Lower leg skin (tissue), 3 donors: Measurements from ENCODE around the gene SEC14L1.

ENCODE experiments used
- POLR2A ChIP-seq, 2 donors: fragments of 450-650 bp; IDR thresholded peaks; one replicate each; pipeline ENCODE4 v1.6.1; 2016 to 2017; ENCODE audit warnings: antibody characterized with exemption in 2 of 2, mild to moderate bottlenecking in 1 of 2, moderate library complexity in 1 of 2
- TF ChIP-seq, protein P1 (sequence below), 3 donors: fragments of 450-650 bp; IDR thresholded peaks; one replicate each; pipeline ENCODE4 v1.5.1; 2016; ENCODE audit warnings: antibody characterized with exemption in 3 of 3, mild to moderate bottlenecking in 3 of 3, moderate library complexity in 2 of 3

DNA sequence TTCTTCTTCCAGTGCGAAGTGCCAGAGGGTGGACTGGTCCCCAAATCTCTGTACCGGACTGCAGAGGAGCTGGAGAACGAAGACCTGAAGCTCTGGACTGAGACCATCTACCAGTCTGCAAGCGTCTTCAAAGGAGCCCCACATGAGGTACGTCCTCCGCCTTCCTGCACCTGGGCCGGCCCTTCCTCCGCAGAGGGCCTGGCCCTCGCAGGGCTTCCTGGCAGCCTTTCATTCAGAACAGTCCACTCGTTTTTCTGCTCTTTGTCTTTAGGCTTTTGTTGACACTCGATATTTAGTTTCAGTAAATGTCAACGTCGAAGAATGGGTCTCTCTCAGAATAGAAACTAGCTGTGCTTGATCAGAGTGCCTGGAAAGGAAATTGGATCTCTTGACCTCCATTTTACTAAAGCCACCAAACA, 68.6 kb downstream of the SEC14L1 start:
- TF ChIP-seq POLR2A (IDR thresholded peaks at IDR 0.05), result no peak
- TF ChIP-seq, protein P1, sequence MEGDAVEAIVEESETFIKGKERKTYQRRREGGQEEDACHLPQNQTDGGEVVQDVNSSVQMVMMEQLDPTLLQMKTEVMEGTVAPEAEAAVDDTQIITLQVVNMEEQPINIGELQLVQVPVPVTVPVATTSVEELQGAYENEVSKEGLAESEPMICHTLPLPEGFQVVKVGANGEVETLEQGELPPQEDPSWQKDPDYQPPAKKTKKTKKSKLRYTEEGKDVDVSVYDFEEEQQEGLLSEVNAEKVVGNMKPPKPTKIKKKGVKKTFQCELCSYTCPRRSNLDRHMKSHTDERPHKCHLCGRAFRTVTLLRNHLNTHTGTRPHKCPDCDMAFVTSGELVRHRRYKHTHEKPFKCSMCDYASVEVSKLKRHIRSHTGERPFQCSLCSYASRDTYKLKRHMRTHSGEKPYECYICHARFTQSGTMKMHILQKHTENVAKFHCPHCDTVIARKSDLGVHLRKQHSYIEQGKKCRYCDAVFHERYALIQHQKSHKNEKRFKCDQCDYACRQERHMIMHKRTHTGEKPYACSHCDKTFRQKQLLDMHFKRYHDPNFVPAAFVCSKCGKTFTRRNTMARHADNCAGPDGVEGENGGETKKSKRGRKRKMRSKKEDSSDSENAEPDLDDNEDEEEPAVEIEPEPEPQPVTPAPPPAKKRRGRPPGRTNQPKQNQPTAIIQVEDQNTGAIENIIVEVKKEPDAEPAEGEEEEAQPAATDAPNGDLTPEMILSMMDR (IDR thresholded peaks at IDR 0.05), result no peak
